HG02840 (cell line): ENCODE measurements around the gene FRAS1.
"Not testable (repeated sequence)": the region's sequence is repeated elsewhere in the genome, so short reads cannot be mapped to it uniquely, and the experiment has no call there.

Experiments
- ATAC-seq: cut with Tn5 transposase; IDR thresholded peaks from one replicate; pipeline ENCODE4 v1.9.1; 2021; ENCODE audit warnings: mild to moderate bottlenecking, moderate library complexity, moderate number of reproducible peaks; ENCODE audit not compliant: unreplicated experiment, low FRiP score

FRAS1 gene

DNA sequence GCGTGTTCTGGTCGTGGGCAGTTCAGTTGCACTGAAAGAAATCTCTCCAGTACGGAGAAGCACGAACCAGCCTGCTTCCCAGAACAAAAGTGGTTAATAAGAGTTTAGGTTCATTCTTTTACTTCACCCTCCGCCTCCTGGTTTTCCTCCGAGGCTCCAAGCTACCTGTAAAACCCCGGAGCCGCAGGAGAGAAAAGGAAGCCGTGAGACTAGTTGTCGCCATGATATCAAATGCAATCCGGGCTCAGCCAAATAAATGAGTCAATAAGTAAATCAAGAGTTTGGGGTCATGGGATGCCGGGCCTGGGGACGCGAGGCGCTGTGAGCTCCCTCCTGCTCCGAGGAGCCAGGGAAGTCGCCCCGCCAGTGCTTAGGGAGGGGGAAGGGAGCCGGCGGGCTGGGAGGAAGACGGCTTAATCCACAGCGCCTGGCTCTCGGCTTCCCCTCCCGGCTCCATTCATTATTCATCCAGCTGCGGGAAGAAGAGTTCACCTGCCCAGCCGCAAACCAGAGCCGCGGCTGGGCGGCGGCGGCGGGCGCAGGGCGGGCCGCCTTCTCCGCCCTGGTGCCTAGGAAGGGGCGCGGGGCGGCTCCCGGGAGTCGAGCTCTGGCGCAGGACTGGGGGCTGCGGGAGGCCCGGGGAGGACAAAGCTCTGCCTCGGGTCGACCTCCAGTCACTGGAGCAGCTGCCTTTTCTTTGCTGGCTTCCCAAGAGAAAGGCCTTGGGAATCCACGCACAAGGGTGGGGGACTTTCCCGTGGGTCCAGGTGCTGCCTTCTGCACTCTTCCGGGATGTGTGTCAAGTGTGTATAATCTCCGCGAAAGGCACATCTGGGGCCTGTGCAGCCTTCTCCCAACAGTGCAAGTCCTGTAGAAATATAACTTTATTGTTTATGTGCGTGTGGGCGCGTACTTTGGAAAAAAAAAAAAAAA lies 1.7 kb downstream of the FRAS1 start:
- no peak for ATAC-seq

DNA sequence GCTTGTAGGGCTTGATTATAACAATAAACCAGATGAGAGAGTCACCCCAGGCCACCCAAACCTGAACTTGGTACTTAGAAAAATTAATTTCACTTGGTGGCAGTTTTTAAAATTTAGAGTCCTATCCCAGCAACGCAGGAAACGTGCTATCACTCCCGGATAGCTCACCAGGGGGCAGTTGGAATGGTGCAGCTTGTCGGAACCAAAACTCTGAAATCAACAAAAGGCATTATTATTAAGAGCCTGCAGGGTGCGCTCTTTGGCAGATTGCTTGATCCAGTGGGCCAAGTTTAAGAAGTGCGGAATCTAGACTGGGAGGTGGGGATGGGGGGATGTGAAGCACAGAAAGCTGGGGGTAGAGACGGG lies 2.4 kb downstream of the FRAS1 start:
- ATAC-seq = no peak

DNA sequence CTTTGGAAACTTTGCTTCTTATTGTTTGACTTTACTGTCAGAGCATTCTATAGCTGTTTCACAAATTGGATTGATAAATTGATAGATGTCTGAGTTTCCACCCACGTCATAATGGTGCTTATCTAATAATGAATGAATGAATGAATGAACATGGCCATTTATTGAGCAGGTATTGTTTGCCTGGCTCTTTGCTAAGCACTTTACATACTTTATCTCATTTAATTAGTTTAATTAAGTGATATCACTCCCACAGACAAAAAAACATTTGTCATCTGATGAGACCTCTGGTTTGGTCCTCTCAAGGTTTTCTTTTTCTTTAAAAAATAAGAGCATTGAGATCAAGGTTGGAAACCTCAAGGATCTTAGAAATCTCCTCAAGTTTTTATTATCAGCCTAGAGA lies 2.8 kb downstream of the FRAS1 start:
- no peak for ATAC-seq

DNA sequence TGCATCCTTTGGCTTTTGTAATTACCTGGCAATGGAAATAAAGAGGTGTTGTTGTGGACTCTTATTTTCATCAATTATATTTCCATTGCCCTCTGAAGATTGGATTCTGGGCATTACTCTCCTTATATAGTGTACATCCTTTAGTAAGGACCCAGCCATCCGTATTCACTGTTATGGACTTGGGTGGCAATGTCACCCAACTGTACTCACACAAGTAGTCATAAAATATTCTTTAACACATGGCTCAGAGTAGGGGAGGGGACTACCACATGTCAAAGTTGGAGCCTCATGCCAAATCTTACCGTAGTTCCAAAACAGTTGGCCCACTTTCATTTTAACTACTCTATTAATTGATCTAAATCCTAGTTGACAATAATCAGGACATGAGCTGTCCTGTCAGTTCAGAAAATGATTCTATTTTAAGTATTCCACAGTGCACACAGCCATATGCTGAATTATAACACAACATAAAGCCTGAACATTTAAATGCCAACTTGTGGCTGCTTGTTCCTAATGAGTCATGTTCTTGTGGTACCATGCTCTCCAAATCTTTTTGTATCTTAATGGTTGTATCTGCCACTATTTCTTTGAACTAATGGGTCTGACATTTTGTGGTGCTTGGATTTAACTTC lies 4.9 kb downstream of the FRAS1 start:
- no peak for ATAC-seq

DNA sequence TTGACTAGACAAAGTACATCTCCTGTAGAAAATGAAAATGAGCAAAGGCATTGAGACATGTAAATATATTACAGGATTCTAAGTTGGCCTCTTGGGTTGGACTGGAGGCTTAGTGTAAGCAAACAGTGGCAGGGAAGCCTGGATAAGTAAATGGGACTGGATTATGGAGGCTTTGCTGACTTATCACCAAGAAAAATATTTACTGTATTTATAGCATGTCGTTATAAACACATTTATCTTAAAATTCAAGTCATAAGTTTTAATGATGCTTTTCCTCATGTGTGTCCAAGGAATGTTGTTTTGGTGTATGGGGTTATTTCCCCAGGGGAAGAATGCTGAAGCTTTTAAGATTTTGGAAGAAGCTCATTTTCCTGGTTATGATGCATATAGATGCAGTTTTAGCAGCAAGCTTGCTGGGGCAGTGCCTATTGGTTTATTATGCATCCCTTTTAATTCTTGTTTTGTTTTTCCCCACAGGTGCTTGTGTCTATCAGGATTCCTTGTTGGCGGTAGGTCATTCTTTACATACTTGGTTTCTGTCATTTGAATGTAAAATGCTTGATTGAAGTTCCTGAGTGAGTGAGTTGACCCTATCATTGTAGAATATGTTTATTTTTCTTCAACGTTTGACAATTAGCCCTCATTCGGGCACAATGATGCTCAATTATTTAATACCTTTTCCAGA lies 8.5 kb downstream of the FRAS1 start:
- no peak for ATAC-seq

DNA sequence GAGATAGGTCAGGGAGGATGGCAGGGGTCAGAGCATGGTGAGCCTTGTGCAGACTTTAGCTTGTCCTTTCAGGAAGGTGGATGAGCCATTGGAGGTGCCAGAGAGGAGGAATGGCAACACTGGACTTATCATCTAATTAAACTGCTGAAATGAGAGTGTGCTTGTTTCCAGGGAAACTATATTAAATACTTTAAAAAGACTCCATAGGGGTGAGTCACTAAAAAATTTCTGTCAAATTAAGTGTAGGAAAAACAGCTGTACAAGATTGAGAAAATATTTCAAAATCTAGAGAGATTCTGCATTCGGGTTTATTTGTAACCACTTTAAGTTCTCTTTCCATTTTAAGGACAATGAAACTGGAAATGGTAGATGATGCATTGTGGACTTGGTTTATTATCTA lies 11.4 kb downstream of the FRAS1 start:
- ATAC-seq = no peak

DNA sequence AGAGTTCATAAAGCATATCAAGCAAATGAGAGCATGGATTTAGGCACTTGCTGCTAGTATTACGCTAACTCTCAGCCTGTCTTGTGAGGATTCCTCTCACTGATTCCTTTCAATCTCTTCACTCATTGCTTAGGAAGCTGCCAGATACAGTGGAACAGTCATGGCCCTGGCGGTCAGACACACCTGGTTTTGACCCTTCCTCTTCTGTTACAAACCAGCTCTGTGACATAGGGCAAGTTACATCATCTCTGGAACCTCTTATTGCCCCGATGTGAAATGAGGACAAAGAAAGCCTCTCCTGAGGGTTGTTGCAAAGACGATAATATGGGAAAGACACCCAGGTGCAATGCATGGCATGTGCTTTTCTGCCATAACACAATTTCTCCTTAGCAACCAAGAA lies 12.2 kb downstream of the FRAS1 start:
- no peak for ATAC-seq

DNA sequence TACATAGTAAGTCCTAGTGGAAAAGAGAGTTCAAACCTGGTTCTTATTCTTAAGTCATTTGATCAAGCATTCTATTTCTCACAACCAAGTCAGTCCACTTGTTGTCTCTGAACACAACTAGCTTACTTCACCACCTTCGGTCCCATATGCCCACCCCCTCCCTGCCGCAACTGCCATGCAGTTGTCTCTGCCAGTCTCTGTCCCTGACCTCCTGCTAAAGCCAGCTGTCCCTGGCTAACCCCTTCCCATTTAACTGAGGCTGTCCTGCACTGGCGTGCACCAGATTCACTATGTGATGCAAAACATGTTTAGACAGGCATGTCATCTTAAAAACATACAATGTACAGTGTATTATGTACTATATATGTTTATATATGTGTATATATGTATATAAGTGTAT lies 12.7 kb downstream of the FRAS1 start:
- ATAC-seq = no peak

DNA sequence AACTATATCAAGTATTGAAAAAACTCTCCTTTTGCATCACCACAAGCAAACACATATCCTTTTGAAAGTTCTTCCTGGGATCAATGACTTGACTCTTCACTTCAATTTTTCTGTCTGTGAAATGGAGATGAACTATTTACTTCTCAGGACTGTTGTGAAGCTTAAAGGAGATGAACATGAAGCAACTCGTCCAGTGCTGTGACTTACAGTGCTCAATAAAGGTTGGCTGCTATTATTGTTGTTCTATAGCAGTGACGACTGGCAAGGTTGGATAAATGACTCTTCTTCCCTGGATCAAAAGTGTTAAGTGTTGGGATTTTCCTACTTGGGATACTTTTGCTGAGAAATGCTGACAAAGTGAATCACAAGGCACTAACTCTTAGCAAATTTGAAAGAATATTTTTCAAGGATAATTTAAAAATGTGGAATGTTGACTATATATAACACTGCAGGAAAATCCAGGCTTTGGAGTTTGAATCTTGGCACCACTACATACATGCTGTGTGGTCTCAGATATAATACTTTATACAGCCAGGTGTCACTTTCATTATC lies 13.7 kb downstream of the FRAS1 start:
- ATAC-seq = no peak

DNA sequence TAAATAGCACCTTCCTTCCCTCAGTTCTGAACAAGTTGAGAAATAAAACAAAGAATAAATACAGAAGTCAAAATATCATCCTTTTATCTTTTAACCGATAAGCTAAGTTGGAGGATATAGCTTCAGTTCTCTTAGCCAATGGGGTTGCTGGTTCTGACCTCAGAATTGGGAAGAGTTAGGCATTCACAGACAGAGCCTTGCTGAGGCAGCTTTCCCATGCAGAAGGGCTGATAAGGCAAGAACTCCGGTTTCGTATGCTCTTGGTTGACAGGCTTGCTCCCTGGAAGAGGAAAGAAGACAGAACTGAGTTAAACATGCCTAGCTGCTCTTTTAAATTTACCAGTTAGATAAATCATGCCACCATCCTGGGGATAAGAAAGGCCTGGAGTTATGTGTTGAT lies 17.6 kb downstream of the FRAS1 start:
- ATAC-seq = no peak

DNA sequence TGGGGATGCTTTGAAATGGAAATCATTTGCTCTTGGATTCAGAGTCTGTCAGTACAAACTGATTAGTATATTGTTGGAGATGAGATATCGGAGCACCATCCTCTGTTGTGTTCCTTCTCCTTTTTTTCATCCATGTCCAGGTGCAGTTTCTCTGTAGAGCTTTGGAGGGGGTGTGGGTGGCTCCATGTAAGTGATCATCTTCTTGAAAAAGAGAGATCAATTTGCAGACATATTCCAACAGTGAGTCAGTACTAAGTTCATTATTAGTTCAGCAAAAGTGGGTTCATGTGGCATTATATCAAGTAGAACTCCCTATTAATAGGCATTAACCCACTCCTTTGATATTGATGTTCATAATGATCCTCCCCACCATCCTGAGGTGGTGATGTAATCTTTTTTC lies 18.9 kb downstream of the FRAS1 start:
- ATAC-seq = no peak

DNA sequence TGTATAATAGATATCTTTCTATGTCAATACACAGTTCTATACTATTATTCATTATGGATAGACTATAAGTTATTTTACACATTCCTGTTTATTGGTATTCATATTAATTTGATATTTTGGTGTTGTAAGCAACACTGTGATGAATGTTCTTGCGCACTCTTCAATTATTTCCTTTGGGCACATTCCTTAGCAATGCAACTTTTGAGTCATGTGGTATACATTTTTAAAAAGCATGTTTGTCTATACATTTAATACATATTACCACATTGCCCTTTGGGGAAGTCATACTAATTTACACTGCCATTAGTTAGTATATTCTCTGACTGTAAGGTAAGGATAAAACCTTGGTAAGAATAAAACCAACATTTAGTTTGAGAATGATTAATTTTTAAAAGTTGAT lies 21.0 kb downstream of the FRAS1 start:
- no peak for ATAC-seq

DNA sequence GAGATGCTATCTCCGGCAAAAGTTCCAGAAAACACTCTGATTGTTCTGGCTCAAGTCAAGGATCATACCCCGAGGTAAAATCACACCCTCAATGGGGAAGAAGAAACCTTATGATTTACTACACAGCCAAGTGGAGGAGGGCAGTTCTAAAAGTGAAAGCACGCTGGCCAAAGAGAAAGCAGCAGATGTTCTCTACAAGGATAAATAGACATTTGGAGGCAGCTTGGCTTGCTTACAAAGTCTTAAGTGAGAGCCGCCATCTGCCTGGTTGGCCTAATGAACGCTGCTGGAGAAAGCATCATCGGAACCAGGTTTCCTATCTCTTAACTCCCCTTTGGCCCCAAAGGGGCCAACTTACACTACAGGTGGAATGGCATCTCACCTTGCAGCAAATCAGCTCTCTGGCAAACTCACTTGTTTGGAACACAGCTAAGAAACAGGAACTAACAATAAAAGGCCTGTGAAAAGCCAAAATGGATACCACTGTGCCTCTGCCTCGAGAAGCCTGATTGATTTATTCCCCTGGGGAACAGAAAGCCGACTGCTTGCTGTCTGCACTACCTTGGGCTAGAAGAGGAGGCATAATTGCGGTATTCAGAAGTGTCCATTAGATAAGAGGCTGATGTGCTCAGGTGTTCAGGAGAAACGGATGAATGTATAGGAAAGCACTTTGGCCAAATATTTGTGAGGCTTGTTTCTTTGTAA lies 22.8 kb downstream of the FRAS1 start:
- ATAC-seq = no peak

DNA sequence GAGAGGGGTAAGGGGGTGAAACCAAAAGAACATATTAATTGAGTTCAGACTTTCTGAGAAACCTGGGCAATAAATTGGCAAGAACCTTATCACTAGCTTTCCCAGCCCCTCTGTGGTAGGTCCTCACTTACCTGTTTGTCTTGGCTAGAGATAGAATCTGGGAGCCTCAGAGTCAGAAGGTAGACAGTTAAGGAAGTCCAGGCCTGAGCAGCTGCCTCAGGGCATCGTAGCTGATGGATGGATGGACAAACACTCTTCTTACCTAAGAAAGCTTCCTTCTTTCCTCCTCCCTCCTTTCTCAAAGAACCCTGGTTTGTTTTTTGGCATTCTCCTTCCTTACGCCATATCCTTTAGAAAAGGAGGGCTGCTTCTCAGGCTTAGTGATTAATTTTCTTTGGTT lies 24.4 kb downstream of the FRAS1 start:
- ATAC-seq = no peak

DNA sequence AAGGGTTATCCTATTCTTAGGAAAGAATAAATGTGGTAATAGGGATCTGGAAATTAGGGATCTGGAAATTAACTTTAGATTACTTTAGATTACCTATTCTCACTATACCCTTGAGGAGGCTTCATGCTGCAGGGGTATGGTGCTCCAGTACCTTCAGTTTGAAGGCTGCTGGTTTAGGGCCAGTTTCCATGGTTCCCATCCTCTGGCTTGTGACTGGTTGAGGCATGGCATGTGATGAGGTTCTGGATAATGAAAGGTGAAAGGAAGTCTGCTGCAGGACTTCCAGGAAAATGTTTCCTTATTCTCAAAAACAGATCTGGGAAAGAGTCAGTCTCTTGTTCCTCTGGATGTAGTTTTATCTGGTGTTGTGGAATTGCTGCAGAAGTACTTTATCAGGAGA lies 25.9 kb downstream of the FRAS1 start:
- no peak for ATAC-seq

DNA sequence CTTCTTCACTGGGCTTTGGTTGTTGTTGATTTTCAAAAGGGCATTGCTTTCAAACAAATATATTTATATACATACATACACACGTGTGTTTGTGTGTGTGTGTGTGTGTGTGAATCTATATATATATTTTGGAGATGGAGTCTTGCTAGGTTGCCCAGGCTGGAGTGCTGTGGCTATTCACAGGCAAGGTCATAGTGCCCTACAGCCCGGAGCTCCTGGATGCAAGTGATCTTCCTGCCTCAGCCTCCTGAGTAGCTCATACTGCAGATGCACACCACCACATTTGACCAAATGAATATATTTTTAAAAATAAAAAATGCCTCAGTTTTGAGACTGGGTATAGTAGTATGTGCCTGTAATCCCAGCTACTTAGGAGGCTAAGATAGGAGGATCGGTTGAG lies 34.4 kb downstream of the FRAS1 start:
- ATAC-seq = no peak

DNA sequence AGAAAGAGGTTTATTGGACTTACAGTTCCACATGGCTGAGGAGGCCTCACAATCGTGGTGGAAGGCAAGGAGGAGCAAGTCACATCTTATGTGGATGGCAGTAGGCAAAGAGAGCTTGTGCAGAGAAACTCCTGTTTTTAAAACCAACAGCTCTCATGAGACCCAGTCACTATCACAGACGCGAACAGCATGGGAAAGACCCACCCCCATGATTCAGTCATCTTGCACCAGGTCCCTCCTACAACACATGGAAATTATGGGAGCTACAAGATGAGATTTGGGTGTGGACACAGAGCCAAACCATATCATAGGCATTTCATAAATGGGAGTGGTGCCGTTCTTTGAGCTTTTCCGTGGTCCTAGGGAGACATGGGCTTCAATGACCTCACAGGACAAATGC lies 35.2 kb downstream of the FRAS1 start:
- not testable (repeated sequence) for ATAC-seq

DNA sequence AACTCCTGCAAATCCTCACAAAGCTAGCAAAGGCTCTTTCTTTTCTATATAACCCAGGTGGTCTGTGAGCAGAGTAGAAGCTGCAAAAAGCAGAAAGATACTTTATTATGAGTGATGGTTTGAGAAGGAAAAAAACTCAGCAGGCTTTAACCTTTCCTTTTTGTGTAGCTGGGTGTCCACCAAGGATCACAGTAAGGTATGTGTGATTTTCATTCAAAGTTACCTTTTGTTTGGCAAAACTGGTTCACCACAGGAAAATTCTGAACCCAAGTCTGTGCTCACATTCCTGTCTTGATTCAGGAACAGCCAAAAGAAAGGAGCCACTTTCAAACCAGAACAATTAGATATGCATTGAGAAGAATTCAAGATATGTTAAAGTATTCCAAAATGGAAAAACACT lies 35.7 kb downstream of the FRAS1 start:
- ATAC-seq = no peak

DNA sequence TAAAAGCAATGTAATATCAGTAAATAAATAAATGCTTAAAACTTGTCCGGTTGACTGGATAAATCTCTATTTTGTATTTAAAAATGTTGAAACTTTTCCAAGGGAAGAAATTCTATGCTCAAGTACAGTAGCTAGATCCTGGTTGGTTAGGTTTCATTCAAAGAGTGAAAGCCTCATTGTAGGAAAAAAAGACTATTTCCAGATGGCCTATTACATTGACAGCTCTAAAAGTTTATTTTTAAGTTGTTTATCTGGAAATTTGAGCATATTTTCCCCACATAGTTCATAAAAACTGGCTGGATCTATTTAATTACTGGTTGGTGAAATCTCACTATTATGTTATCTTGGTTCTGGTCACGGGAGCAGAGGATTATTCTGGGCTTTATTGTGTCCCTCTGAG lies 38.0 kb downstream of the FRAS1 start:
- ATAC-seq = no peak

DNA sequence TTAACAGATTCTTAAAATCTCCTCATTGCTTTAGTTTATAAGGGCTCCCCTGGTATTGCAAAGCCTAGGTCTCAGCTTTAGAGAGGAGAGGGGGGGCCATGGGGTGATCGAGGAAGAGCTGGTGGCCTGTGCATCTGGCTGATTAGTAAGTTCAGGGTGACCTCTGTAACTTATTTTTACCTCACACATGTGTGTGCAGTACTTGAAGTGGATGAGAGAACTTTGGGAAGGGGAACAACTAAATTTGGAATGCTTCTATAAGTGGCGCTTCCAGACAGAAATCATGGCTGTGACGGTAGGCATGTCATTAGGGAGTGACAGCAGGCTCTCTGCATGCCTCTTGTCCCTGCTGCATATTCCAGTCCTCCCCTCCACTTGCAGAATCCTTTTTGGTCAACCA lies 41.9 kb downstream of the FRAS1 start:
- no peak for ATAC-seq

DNA sequence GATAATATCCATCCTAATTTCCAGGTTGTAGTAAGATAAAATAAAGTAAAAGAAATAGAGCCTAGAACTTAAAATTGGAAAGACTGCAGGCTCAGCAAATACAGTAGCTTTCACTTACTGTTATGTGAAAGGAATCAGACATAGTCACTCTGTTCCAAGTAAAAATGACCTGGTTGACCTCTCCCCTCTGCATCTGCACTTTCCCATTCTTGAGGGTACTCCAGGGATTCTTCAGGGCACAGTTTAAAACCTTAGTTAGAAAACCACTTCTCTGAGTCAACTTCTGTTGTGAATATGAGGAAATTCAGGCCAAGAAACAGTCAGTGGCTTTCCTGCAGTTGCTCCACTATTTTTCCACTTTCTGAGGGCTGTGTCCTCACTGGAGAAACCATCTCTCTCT lies 42.9 kb downstream of the FRAS1 start:
- no peak for ATAC-seq
